ENCODE results near the gene ACAP2. TPM values are rescaled to one million over a fixed set of nuclear protein-coding genes. Genes with fewer than 3 reads are reported as not detected.
A peak's percentile ranks its signal among the peaks of the same experiment; 100 is the strongest.

The ACAP2 gene
- total RNA-seq, 4 donors from 2014 or later = 38.3 to 66.0 (median 49.2) TPM

DNA sequence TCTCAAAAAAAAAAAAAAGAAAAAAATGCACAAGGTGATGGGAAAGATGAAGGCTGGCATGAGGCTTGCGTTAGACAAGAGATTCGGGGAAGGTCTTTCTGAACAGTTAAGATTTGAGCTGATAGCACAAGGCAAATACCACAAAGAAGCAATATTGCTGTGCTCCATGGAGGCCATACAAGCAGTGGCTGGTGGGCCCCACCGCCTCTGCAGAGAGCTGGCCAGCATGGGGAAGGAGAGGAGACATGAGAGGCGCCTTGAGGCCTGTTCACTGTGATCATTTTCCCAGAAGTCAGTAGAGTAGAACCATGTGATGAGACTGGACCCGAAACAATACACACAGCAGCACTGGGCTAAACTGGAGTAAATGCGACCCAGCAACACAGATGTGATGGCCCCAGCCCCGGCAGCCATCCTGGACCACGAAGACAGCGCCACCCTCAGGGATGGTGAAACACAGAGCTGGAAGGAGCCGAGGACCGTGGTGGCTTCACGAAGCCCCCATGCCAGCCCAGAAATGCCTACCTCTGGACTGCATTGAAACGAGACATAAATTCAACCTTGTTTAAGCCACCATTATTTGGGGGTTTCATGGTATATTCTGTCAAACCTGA lies 177.3 kb downstream of the ACAP2 start:
- Histone ChIP-seq H3K27me3 (no peaks in the 10 kb centered on the region), H3K4me1 (peaks cover 0 to 29% (median 8%) of the 10 kb centered on the region in 3 donors), H3K4me3 (no peak overlapping the region), H3K27ac (no peak overlapping the region), H3K36me3 (peaks cover 0 to 14% of the 10 kb centered on the region in 2 donors), H3K9me3 (no peaks in the 10 kb centered on the region)
- ATAC-seq = no peak
- WGBS, 2 donors (ENCODE audit: low coverage in 1 of 2) = 83 to 100% methylated on average over 8 to 9 of the region's 13 CpGs
- TF ChIP-seq, protein P1, sequence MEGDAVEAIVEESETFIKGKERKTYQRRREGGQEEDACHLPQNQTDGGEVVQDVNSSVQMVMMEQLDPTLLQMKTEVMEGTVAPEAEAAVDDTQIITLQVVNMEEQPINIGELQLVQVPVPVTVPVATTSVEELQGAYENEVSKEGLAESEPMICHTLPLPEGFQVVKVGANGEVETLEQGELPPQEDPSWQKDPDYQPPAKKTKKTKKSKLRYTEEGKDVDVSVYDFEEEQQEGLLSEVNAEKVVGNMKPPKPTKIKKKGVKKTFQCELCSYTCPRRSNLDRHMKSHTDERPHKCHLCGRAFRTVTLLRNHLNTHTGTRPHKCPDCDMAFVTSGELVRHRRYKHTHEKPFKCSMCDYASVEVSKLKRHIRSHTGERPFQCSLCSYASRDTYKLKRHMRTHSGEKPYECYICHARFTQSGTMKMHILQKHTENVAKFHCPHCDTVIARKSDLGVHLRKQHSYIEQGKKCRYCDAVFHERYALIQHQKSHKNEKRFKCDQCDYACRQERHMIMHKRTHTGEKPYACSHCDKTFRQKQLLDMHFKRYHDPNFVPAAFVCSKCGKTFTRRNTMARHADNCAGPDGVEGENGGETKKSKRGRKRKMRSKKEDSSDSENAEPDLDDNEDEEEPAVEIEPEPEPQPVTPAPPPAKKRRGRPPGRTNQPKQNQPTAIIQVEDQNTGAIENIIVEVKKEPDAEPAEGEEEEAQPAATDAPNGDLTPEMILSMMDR (IDR thresholded peaks at IDR 0.05) = no peak
- TF ChIP-seq POLR2AphosphoS5 (IDR thresholded peaks at IDR 0.05) = no peak
- TF ChIP-seq POLR2A (IDR thresholded peaks at IDR 0.05) = no peak
- TF ChIP-seq EP300 (IDR thresholded peaks at IDR 0.05) = no peak

DNA sequence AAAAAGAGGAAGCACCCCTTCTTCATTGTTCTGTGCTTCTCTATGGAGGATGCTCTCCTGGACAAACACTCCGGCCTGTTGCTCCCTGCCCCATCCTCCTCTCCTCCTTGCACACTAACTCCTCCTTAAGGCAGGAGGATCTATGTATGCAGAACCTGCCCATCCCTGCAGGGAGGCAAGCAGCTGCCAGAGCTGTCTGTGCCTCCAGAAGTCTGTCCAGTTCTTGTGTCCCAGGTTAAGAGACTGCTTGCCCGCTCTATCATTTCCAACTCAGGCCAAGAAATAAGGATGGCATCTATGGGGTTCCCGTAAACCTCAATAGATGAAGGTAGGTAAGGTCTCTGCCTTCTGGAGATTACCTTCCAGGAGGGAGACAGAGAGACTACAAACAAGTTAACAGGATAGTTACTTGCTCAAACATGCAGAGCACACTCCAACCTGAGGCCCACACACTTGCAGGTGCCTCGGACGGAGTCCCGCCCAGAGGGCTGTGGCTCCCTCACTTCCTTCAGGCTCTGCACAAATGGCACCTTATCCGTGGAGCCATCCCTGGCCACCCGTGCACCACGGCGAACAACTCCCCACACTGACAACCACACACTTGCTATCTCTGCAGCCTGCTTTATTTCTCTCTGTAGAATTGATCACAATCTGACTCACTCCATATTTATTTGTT lies 178.8 kb downstream of the ACAP2 start:
- H3K4me1 ChIP-seq = peaks cover 0 to 25% (median 5%) of the 10 kb centered on the region in 3 donors
- no peak for ATAC-seq
- H3K9me3 ChIP-seq = no peaks in the 10 kb centered on the region
- 85 to 86% methylated on average over 6 to 8 of the region's 10 CpGs for WGBS, 2 donors (ENCODE audit: low coverage in 1 of 2)
- H3K4me3 ChIP-seq = no peak overlapping the region
- peaks cover 0 to 14% of the 10 kb centered on the region in 2 donors for H3K36me3 ChIP-seq
- H3K27ac ChIP-seq = no peak overlapping the region
- TF ChIP-seq POLR2A (IDR thresholded peaks at IDR 0.05) (no peak), POLR2AphosphoS5 (IDR thresholded peaks at IDR 0.05) (no peak), EP300 (IDR thresholded peaks at IDR 0.05) (no peak)
- TF ChIP-seq, protein P1 (IDR thresholded peaks at IDR 0.05) = no peak
- H3K27me3 ChIP-seq = no peaks in the 10 kb centered on the region

DNA sequence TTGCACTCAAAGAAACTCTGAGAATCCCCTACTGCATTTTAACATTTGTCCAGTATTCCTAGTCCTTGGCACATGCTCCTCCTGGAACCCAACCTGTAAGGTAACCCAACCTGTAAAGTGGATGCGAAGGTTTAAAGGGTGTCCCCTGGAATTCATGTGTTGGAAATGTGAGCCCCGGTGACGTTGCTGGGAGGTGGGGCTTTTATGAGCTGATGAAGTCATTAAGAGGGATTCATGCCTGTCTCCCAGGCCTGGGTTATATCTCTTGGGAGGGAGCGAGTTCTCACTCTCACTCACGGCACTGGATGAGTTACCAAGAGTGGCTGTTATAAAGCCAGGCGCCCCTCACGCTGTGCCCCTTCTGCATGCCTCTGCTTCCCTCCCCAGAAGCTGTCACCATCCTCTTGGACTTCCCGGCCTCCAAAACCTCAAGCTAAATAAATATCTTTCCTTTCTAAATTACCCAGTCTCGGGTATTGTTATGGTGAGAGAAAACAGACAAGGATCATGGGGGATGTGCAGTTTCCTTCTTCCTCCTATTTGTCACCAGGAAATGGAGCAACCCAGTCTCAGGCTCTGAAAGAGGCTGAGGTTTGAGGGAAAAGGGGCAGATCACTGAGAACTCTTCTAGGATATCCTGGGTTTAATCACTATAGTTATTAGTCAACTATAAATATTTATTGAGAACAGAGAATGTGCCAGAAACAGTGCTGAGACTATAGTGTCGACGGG lies 179.5 kb downstream of the ACAP2 start:
- no peaks in the 10 kb centered on the region for H3K27me3 ChIP-seq
- no peak overlapping the region for H3K27ac ChIP-seq
- no peak overlapping the region for H3K4me3 ChIP-seq
- 59 to 60% methylated on average over 3 to 5 of the region's 11 CpGs for WGBS, 2 donors (ENCODE audit: low coverage in 1 of 2)
- peaks cover 4 to 26% (median 11%) of the 10 kb centered on the region in 3 donors for H3K4me1 ChIP-seq
- no peaks in the 10 kb centered on the region for H3K9me3 ChIP-seq
- no peak for ATAC-seq
- peaks cover 0 to 14% of the 10 kb centered on the region in 2 donors for H3K36me3 ChIP-seq
- TF ChIP-seq POLR2A (IDR thresholded peaks at IDR 0.05) = no peak
- TF ChIP-seq POLR2AphosphoS5 (IDR thresholded peaks at IDR 0.05) = no peak
- TF ChIP-seq EP300 (IDR thresholded peaks at IDR 0.05) = no peak
- TF ChIP-seq, protein P1 (IDR thresholded peaks at IDR 0.05) = no peak

DNA sequence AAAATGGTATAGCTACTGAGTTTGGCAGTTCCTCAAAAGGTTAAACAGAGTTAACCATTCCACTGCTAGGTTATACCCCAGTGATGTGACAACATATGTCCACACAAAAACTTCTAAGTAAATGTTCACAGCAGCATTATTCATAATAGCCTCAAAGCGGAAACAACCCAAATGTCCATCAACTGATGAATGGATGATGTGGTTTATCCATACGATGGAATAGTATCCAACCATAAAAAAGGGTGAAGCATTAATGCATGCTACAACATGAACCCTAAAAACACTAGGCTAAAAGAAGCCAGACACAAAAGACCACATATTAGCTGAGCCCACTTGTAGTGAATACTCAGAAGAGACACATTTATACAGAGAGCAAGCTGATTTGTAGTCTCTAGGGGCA lies 180.9 kb downstream of the ACAP2 start:
- Histone ChIP-seq H3K36me3 (peaks cover 0 to 7% of the 10 kb centered on the region in 2 donors), H3K4me1 (peaks cover 4 to 36% (median 19%) of the 10 kb centered on the region in 3 donors), H3K27ac (no peak overlapping the region), H3K4me3 (no peak overlapping the region), H3K27me3 (no peaks in the 10 kb centered on the region), H3K9me3 (no peaks in the 10 kb centered on the region)
- no peak for ATAC-seq
- WGBS, 2 donors (ENCODE audit: low coverage in 1 of 2) = 94 to 97% methylated on average over 2 of the region's 2 CpGs
- no peak for TF ChIP-seq EP300 (IDR thresholded peaks at IDR 0.05)

DNA sequence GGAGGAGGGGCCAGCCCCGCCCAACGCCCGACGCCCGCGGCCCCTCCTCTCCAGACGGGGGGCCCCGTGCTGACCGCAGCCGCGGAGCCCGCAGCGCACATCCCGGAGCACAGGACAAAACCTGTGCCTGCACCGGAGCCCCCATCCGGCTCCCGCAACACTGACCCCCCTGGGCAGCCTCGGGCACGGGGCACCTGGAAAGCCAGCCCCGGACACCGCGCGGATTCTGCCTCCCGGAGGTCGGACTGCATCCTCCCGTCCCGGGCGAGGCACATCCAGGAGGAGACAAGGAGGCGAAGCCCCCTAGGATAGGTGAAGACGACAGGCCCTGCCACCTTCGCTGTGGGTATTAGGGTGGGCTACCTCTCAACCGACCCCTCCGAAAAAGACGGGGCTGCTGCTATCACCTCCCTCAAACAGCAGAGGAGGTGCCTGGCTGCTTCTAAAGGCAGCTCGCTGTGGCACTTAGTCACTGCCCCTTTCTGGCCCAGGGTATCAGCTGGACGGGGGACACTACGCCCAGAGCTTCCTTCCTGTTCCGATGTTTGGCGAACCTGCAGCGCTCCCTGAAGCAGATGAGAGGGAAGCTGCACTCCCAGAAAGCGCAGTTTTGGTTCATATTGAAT lies 182.4 kb downstream of the ACAP2 start:
- peak; percentile 9 for ATAC-seq
- peaks cover 0 to 8% of the 10 kb centered on the region in 2 donors for H3K36me3 ChIP-seq
- no peak for TF ChIP-seq POLR2A (IDR thresholded peaks at IDR 0.05)
- TF ChIP-seq, protein P1 (IDR thresholded peaks at IDR 0.05) = peak in 1 of 4 experiments; percentile 19
- peaks cover 4 to 36% (median 19%) of the 10 kb centered on the region in 3 donors for H3K4me1 ChIP-seq
- 30% methylated on average over 4 of the region's 41 CpGs; no CpG with 5 or more reads in 1 of the 2 donors for WGBS, 2 donors (ENCODE audit: low coverage in 1 of 2)
- H3K9me3 ChIP-seq = no peaks in the 10 kb centered on the region
- H3K27ac ChIP-seq = peak overlapping the region in 3 of 4 donors; percentile 95 to 97 (median 96)
- peak overlapping the region; percentile 44 to 71 for H3K4me3 ChIP-seq
- H3K27me3 ChIP-seq = no peaks in the 10 kb centered on the region

All from gastroesophageal sphincter (tissue), 4 donors.